Epithelial cell of proximal tubule (primary cell): ENCODE measurements around the gene RAP2B. TPM values are rescaled to one million over a fixed set of nuclear protein-coding genes. Genes with fewer than 3 reads are reported as not detected.

Experiments used
- DNase-seq: peaks from one replicate; pipeline ENCODE4 v3.0.0-alpha.2; 2011; ENCODE audit warnings: low read depth
- H3K4me3 ChIP-seq: 2 replicates; pipeline ENCODE4 v1.5.1; 2011; ENCODE audit warnings: low read depth, mild to moderate bottlenecking, low read length
- total RNA-seq: library from RNA; depleted of rRNA; stranded (reverse); fragments of >200 nt; gene quantifications from 2 replicates; pipeline ENCODE4 v1.2.3, GENCODE V29; 2015
- TF ChIP-seq, protein P1 (sequence below): conservative IDR thresholded peaks from 2 replicates; pipeline ENCODE4 v1.5.1; 2012; ENCODE audit warnings: low read depth, mild to moderate bottlenecking, low read length

The RAP2B gene
- total RNA-seq, 1 donor from 2014 or later = 44.7 TPM

GRCh38 chr3:153166206-153166605 is 4.2 kb downstream of the RAP2B start:
- no peak for DNase-seq
- no peak overlapping the region for H3K4me3 ChIP-seq
- TF ChIP-seq, protein P1, sequence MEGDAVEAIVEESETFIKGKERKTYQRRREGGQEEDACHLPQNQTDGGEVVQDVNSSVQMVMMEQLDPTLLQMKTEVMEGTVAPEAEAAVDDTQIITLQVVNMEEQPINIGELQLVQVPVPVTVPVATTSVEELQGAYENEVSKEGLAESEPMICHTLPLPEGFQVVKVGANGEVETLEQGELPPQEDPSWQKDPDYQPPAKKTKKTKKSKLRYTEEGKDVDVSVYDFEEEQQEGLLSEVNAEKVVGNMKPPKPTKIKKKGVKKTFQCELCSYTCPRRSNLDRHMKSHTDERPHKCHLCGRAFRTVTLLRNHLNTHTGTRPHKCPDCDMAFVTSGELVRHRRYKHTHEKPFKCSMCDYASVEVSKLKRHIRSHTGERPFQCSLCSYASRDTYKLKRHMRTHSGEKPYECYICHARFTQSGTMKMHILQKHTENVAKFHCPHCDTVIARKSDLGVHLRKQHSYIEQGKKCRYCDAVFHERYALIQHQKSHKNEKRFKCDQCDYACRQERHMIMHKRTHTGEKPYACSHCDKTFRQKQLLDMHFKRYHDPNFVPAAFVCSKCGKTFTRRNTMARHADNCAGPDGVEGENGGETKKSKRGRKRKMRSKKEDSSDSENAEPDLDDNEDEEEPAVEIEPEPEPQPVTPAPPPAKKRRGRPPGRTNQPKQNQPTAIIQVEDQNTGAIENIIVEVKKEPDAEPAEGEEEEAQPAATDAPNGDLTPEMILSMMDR = no peak

DNA sequence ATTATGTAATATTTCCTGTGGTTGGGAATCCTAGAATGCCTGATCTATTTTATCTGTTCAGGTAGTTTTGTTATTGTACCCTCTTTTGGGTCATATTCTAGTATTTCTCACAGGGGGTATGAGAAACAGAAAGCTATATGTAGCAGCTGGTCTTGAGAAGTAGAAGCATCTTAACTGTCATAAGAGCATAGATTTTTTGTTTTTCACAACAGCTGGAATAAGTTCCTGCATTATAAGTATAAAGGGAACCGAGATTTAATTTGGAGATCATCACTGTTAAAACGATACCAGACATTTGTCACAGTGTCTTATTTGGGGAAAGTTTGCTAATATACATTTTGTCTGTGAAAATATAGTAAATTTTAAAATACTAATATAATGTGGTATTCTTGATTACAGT is 4.8 kb downstream of the RAP2B start:
- TF ChIP-seq, protein P1 = no peak
- no peak for DNase-seq
- no peak overlapping the region for H3K4me3 ChIP-seq

- TF ChIP-seq, protein P1 = no peak
- H3K4me3 ChIP-seq = no peak overlapping the region
- no peak for DNase-seq
These were observed 7.9 kb downstream of the RAP2B start for GRCh38 chr3:153169793-153170383.

DNA sequence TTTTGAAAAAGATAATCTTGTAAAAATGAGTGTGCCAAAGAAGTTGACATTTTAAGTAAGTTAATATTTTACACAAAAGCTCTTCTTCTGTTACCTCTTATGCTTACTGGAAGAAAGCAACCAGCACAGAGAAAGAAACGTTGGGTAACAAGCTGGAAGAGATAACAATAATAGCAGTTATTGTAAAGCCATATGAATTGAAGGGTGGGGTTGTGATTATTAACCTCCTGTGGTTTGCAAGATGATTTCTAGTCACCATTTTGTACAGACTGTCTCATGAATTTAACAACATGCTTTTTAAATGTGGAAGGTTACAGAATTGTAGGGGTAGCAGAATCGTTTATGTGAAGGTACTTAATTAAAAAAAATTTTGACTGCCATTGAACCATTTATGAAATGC is 9.2 kb downstream of the RAP2B start:
- DNase-seq = no peak
- TF ChIP-seq, protein P1 = no peak
- H3K4me3 ChIP-seq = no peak overlapping the region

DNA sequence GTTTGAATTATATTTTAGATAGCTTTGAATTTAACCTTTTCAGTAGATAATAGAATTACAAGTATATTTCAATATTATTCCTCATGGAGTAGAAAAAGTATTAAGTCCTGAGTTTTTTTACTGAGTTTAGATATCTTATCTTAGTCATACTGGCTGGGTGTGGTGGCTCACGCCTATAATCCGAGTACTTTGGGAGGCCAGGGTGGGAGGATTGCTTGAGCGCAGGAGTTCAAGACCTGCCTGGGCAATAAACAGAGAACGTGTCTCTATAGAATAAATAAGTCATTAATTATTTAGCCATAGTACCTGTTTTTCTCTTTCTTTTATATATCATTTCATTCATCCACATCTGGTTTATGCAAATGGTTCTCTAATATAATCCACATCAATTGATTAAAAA is 9.9 kb downstream of the RAP2B start:
- H3K4me3 ChIP-seq = no peak overlapping the region

DNA sequence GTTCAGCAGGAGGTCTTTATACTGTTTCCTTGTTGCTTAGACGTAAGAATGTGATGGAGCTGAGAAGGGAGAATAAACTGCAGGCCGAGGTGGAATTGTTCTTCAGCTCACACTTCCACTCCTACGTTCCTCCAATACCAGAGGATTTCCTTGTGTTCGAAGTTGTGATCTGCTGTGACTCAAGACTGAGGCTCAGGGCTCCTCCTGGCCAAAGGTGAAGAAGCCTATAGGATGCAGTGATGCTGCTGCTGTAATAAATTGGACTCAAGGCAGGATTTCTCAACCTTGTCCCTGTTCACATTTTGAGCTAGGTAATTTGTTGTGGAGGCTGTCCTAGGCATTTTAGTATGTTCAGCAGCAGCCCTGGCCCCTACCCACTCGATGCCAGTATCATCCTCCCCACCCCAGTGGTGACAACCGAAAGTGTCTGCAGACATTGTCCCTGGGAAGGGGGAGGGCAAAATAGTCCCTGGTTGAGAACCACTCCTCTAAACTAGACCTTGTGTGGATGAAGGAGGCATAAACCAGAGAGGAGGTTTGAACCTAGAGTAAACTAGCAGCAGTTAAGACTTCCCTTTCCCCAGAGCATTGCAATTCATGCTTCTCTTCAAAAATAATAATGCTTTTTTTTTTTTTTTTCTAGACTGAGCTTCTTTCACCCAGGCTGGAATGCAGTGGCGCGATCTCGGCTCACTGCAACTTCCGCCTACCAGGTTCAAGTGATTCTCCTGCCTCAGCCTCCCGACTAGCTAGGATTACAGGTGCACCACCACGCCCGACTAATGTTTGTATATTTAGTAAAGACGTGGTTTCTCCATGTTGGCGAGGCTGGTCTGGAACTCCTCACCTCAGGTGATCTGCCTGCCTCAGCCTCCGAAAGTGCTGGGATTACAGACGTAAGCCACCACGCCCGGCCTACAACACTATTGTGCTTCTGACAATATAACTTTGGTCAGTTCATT is 11.1 kb downstream of the RAP2B start:
- TF ChIP-seq, protein P1 = no peak
- no peak for DNase-seq
- H3K4me3 ChIP-seq = no peak overlapping the region

More for the DNA sequence above, 9.9 kb downstream of the RAP2B start:
- no peak for DNase-seq
- TF ChIP-seq, protein P1 = no peak
